ENCODE data around the gene METRNL.

The METRNL gene

GRCh38 chr17:83081684-83082201, 2.3 kb downstream of the METRNL start:
- no peak for DNase-seq

DNA sequence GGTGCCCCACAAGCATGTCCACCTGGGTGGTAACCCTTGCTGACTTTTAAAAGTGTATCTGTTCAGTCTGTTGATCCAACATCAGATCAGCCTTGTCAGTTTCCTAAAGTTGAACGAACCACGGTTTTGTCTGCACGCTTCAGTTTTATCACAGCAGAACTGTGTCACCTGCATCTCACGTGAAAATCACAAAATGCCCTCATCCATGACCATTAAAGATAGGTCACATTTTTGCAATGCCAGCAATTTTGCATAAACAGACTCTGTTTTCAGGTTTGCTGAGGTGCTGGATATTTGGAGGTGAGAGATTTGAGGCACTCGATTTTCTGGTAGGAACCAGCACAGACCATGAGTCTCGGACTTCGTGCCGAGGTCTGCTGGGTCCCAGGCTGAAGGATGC, 3.0 kb downstream of the METRNL start:
- DNase-seq = no peak

DNA sequence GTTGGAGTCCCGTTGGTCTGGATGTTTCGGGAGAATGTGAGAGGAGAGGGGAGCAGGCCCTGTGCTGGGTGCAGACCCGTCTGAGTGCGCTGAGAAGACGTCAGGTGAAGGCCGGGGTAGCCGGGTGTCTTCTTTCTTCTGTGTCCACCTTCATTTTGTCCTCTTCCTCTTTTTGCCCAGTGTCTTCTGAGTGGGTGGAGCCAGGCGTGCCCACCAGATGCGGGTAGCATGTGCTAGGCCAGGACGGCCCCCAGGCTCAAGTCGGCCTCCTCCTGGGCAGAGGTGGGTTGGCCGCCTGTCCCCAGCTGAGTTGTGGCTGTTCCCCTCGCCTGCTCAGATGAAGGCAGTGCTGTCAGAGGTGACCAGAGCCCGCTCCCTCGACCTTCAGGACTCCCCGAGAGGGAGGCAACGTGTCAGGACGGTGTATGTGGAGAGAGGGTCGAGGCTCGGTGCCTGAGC, 3.5 kb downstream of the METRNL start:
- no peak for DNase-seq

- no peak for DNase-seq
Measured at GRCh38 chr17:83083368-83084201, 4.2 kb downstream of the METRNL start.

DNA sequence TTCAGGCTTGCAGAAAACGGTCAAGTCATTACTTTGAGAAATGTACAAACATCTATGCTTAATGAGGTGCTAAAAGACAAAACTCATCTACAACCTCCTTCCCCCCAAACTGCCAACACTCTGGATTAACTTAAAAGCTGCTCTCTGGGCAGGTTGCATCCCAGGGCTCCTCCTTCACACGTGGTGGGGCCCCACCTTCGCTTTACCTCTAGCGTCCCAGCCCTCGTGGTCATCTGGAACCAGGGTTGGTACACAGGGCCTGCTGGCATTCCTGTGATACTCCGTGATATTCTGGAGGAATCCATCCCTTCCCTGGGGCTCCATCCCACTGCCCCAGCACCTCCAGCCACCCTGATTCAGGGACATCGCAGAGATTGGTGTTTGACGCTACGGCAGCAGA, 4.8 kb downstream of the METRNL start:
- DNase-seq = no peak

GRCh38 chr17:83084621-83085056, 5.2 kb downstream of the METRNL start:
- no peak for DNase-seq

DNA sequence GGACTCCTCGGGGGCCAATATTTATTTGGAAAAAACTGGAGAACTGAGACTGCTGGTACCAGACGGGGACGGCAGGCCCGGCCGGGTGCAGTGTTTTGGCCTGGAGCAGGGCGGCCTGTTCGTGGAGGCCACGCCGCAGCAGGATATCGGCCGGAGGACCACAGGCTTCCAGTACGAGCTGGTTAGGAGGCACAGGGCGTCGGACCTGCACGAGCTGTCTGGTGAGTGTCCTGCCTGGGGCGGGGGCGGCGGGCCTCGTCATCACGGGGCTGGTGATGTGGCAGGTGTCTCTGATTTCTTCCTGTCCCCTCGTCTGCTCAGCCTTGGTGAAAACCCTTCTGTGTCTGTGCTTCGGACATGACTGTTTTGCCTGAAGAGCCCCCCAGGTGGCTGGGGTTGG, 5.7 kb downstream of the METRNL start:
- DNase-seq = no peak

DNA sequence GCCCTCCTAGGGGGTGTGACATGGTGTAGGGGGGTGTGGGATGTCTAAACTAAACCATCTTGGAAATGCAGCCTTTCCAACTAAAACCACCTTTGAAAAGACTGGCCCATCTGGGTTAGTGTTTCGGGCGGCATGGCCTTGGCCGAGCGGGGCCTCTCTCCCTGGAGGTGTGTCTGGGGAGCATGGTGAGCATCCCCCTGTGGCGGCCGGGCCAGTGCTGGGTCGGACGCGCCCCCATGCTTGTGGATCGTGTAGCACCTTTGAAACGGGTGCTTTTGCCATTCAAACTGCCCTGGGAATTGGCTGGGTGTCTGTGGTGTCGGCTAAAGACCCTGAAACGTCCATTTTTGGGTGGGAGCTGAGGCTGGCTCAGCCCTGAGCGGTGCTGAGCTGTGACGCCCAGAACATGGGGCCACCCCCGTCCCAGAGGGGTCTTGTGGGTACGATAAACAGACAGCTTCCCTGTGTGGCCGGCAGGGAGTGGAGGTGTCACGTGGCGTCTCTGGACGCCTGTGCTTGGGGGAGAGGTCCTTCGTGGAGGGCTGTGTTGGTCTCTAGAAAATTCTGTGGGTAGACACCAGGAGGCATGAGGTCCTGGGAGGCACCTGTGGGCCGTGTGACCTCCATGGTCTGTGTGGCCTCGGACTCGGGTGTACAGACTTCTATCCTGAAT, 6.3 kb downstream of the METRNL start:
- DNase-seq = no peak

GRCh38 chr17:83086199-83086880, 6.9 kb downstream of the METRNL start:
- no peak for DNase-seq

GRCh38 chr17:83086907-83087787, 7.7 kb downstream of the METRNL start:
- no peak for DNase-seq

DNA sequence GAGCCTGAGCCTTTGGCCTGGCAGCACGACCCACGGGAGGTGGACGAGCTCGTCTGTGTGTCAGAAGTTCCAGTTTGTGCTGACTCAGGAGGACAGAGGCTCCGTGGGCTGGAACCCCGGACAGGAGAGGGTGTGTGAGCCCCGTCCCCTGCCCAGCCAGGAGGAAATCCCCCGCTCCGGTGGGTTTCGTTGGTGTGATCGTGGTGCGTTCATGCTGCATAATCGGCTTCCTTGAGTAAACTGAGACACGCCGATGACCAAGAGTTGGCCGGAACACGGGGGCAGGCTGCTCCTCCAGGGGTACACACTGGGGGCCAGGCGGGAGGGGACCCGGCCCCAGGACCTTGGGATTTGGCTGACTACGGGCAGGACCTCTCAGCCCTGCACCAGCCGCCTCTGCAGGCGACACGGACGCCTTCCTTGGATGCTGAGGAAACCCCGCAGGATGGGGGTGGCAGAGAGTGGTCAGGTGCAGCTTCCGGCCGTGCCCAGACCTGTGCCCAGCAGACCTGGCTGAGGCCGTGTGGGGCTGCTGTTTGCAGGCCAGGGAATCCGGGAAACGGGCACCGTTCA, 8.5 kb downstream of the METRNL start:
- no peak for DNase-seq

GRCh38 chr17:83088451-83088850, 9.0 kb downstream of the METRNL start:
- no peak for DNase-seq

DNA sequence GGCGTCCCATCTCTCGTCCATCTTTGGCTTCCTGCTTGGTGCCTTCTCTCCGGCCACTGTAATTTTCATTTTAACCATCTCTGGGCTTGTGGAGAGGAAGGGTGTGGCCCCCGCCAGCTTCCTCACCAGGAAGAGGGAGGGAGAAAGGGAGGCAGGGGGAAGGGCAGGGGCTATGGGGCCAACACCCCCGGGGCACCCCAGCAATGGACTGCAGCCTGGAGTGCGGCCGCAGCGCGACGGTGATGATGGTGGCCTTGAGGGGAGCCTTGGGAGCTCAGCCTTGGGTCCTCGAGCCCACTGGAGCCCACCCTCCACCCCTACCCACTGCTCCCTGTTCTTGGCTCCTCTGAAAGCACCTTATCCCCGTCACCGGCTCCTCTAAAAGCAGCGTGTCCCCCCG, 9.5 kb downstream of the METRNL start:
- DNase-seq = no peak

- no peak for DNase-seq
Measured at GRCh38 chr17:83089328-83090132, 10.1 kb downstream of the METRNL start.

- no peak for DNase-seq
Measured at GRCh38 chr17:83090444-83091256, 11.2 kb downstream of the METRNL start.

DNA sequence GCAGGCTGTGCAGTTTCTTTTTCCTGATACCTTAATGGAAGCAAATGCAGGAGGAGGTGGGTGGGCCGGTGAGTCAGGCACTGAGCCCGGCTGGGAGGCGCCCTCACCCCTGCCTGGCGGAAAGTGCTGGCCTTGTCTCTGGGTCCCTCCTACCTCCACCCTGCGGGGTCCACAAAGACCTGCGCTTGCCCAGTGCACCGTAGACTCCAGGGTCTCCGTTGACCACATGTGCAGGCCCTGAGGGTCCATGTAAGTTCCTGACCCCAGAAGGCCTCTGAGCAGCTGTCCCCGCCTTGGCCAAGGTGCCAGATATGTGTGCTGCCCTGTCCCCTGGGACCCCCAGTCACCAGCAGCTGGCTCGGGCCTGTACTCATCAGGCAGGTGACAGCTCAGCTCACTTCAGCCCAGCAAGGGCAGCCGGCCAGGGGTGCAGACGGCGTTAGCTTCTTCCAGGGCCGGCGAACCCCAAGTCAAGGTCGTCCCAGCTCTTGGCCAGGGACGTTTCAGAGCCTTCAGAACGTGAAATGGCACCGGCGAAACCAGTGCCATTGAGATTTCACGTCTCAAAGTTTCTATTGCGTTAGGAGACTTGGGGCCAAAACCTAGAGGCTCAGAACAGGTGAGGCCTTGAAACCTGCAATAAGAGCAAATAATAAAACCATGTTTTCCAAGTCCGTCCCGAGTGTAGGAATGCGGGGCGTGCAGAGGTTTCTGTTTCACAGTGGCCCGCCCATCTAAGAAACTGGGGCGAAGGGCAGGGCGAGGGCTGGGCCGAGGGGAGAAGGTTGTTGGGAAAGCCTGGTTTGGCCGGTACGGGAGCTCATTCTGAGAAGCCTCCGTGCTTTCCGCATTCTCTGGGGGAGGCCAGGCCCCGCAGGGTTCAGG, 12.1 kb downstream of the METRNL start:
- no peak for DNase-seq

DNA sequence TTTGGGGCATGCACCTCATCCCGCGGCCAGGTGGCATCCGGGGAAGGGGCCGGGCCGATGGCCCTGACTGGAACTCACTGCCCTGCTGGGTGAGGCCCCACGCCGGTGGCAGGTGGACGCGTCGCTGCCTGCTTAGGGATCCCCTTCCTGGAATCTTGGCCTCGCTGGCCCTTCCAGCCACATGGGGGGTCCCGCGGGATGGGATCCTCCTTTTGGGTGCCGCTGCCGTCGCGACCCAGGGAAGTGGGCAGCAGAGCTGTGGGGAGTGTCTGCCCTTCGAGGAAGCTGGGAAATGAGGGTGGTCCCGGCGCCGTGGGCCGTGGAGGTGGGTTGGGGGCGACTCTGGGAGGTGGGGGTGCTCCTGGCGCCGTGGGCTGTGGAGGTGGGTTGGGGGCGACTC, 12.8 kb downstream of the METRNL start:
- no peak for DNase-seq

GRCh38 chr17:83092931-83093330, 13.5 kb downstream of the METRNL start:
- no peak for DNase-seq

GRCh38 chr17:83093506-83093905, 14.1 kb downstream of the METRNL start:
- DNase-seq = no peak

Data from NCI-H1694 treated with DMSO at 0.1 percent for 48 hours (cell line).